ENCODE results near the gene RBPJ. TPM values are rescaled to one million over a fixed set of nuclear protein-coding genes. Genes with fewer than 3 reads are reported as not detected.

The RBPJ gene
- total and polyA plus RNA-seq, 10 donors: 18.4 to 91.9 (median 77.9) TPM

DNA sequence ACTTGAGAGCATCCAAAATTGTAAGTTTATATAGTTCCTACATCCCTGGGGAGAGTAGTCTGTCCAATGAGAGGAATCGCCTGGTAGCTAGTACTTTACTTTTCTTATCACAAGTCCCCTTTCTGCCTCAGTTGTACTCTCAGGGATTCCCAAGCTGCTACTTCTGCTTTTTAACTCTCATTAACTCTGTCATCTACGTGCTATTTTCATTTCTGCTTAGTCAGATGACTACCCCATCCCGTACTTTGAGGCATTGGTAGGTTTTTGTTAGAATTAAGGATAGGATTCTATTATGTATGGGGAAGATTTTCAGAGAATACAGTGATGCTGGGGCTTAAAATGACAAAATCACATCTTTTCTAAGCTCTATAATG lies 24.7 kb downstream of the RBPJ start:
- intact Hi-C loops (cut with DNase I; ENCODE audit: low total_unique reads): no loop called here
- WGBS, 5 donors: 38 to 52% (median 45%) methylated on average over 3 of the region's 3 CpGs
- peak overlapping the region in 7 of 8 donors; percentile 51 to 74 (median 62) for H3K27ac ChIP-seq

GRCh38 chr4:26346203-26346620 lies 25.4 kb downstream of the RBPJ start:
- Histone ChIP-seq H3K9me3 (no peaks in the 10 kb centered on the region), H3K4me1 (peaks cover 7 to 82% (median 31%) of the 10 kb centered on the region in 6 donors), H3K4me3 (peak overlapping the region in 3 of 8 donors; percentile 8 to 48 (median 34)), H3K27me3 (replicated peaks in 1 of 7) (no peaks in the 10 kb centered on the region), H3K27ac (peak overlapping the region in 7 of 8 donors; percentile 51 to 74 (median 62)), H3K36me3 (no peaks in the 10 kb centered on the region)
- peak in 1 of 3 donors; percentile 58 for TF ChIP-seq POLR2AphosphoS5 (IDR thresholded peaks at IDR 0.05)
- no peak for TF ChIP-seq CTCF (IDR thresholded peaks at IDR 0.05 in 8 of 11, conservative IDR thresholded peaks at IDR 0.05 in 3 of 11)
- TF ChIP-seq POLR2A (IDR thresholded peaks at IDR 0.05): peak in 1 of 3 donors; percentile 53
- 45 to 71% (median 67%) methylated on average over 6 of the region's 6 CpGs for WGBS, 5 donors
- DNase-seq: no peak
- intact Hi-C loops (cut with DNase I; ENCODE audit: low total_unique reads): no loop called here

More for the DNA sequence above, 24.7 kb downstream of the RBPJ start:
- no peaks in the 10 kb centered on the region for H3K36me3 ChIP-seq
- no peak for TF ChIP-seq CTCF (IDR thresholded peaks at IDR 0.05 in 8 of 11, conservative IDR thresholded peaks at IDR 0.05 in 3 of 11)
- no peak for TF ChIP-seq POLR2AphosphoS5 (IDR thresholded peaks at IDR 0.05)
- no peak for TF ChIP-seq POLR2A (IDR thresholded peaks at IDR 0.05)
- H3K4me1 ChIP-seq: peaks cover 7 to 88% (median 35%) of the 10 kb centered on the region in 6 donors
- no peaks in the 10 kb centered on the region for H3K27me3 ChIP-seq (replicated peaks in 1 of 7)
- peak overlapping the region in 3 of 8 donors; percentile 8 to 48 (median 34) for H3K4me3 ChIP-seq
- no peaks in the 10 kb centered on the region for H3K9me3 ChIP-seq
- DNase-seq: no peak

DNA sequence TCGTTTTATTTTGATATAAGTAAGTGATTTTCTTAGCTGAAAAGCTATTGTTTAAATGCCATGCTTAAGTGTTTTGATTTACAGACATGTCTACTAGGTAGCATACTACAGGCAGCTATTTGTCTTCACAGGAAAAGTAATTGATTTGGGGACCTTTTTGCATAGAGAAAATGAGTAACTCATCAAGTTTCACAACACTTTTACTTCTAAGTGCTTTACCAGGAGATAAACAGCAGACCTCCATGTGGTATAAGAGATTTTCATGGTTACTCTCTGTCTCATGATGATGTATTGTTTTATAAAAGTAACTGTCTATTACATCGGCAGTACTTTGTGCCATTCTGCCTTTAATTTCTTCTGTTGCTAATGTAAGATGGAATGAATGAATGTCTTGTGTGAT lies 28.7 kb downstream of the RBPJ start:
- Histone ChIP-seq H3K36me3 (no peaks in the 10 kb centered on the region), H3K9me3 (no peaks in the 10 kb centered on the region), H3K4me1 (peaks cover 0 to 77% (median 28%) of the 10 kb centered on the region in 6 donors), H3K27ac (no peak overlapping the region), H3K27me3 (replicated peaks in 1 of 7) (no peaks in the 10 kb centered on the region), H3K4me3 (no peak overlapping the region)
- no peak for DNase-seq
- intact Hi-C loops (cut with DNase I; ENCODE audit: low total_unique reads): no loop called here
- 88 to 92% (median 92%) methylated on average over 2 of the region's 2 CpGs for WGBS, 5 donors
- TF ChIP-seq CTCF (IDR thresholded peaks at IDR 0.05 in 8 of 11, conservative IDR thresholded peaks at IDR 0.05 in 3 of 11) (no peak), POLR2AphosphoS5 (IDR thresholded peaks at IDR 0.05) (no peak), POLR2A (IDR thresholded peaks at IDR 0.05) (no peak)

DNA sequence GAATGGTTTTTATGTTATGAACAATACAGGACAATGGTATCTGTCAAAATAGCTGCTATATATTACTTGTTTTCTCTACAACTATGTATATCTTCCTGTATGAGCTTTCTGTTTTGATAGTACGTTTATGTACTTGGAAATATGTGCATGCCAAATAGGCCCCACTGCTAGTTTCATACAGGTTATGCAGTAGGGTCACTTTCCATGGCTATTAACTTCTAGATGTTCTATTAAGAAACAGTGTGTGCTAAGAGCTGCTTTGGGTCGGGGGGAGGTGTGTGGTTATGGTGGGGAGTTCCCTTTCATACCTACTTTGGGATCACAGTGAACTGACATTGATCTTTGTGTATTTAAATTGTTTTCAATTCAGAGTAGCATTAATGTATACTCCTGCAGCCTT lies 30.9 kb downstream of the RBPJ start:
- intact Hi-C loops (cut with DNase I; ENCODE audit: low total_unique reads): no loop called here
- no peak for DNase-seq
- H3K36me3 ChIP-seq: no peaks in the 10 kb centered on the region
- no peaks in the 10 kb centered on the region for H3K9me3 ChIP-seq
- no peak overlapping the region for H3K27ac ChIP-seq
- TF ChIP-seq POLR2A (IDR thresholded peaks at IDR 0.05) (no peak), POLR2AphosphoS5 (IDR thresholded peaks at IDR 0.05) (no peak), CTCF (IDR thresholded peaks at IDR 0.05 in 8 of 11, conservative IDR thresholded peaks at IDR 0.05 in 3 of 11) (no peak)
- peaks cover 11 to 77% (median 28%) of the 10 kb centered on the region in 6 donors for H3K4me1 ChIP-seq
- H3K27me3 ChIP-seq (replicated peaks in 1 of 7): no peaks in the 10 kb centered on the region
- no peak overlapping the region for H3K4me3 ChIP-seq
- 64 to 90% (median 73%) methylated on average over 2 of the region's 2 CpGs for WGBS, 5 donors

Data from spleen (tissue), 11 donors.